T-helper 1 cell (primary cell): ENCODE data around the gene RAI14.

Experiments used
- DNase-seq, 5 donors: peaks; one replicate each; pipeline ENCODE4 v3.0.0-alpha.2; 2012 to 2020

Gene RAI14

GRCh38 chr5:34859253-34859652, 203.1 kb downstream of the RAI14 start:
- DNase-seq, result no peak

- no peak for DNase-seq
Measured at GRCh38 chr5:34863946-34864345, 207.8 kb downstream of the RAI14 start.

GRCh38 chr5:34865091-34865490, 209.0 kb downstream of the RAI14 start:
- no peak for DNase-seq

- no peak for DNase-seq
Measured at GRCh38 chr5:34866989-34867471, 210.9 kb downstream of the RAI14 start.

GRCh38 chr5:34867660-34868059, 211.5 kb downstream of the RAI14 start:
- no peak for DNase-seq

- DNase-seq, result no peak
Measured at GRCh38 chr5:34868791-34869190, 212.7 kb downstream of the RAI14 start.

- no peak for DNase-seq
Measured at GRCh38 chr5:34869256-34869655, 213.1 kb downstream of the RAI14 start.

GRCh38 chr5:34870382-34870781, 214.3 kb downstream of the RAI14 start:
- DNase-seq, result no peak

- DNase-seq, result no peak
Measured at GRCh38 chr5:34876275-34876674, 220.1 kb downstream of the RAI14 start.

- no peak for DNase-seq
Measured at GRCh38 chr5:34881246-34881645, 225.1 kb downstream of the RAI14 start.
